Occipital lobe (tissue), 2 donors: Measurements from ENCODE around the gene SARNP. TPM values are rescaled to one million over a fixed set of nuclear protein-coding genes. Genes with fewer than 3 reads are reported as not detected.
"Not testable (repeated sequence)": the region's sequence is repeated elsewhere in the genome, so short reads cannot be mapped to it uniquely, and the experiment has no call there.

ENCODE experiments used
- DNase-seq: peaks from one replicate; lab custom pipeline; 2025; lab: John Stamatoyannopoulos, UW
- total RNA-seq: library from RNA; depleted of rRNA; stranded (reverse); fragments of >200 nt; gene quantifications from one replicate; pipeline ENCODE4 v1.2.3, GENCODE V29; 2014

SARNP gene
- total RNA-seq, 1 donor from 2014 or later: 84.7 TPM

GRCh38 chr12:55797068-55797467 is 20.5 kb downstream of the SARNP start:
- DNase-seq: no peak

GRCh38 chr12:55795950-55796349 is 21.6 kb downstream of the SARNP start:
- no peak for DNase-seq

GRCh38 chr12:55789893-55790292 is 27.6 kb downstream of the SARNP start:
- no peak for DNase-seq

- no peak for DNase-seq
Observed at GRCh38 chr12:55789171-55789570, 28.4 kb downstream of the SARNP start.

- DNase-seq: no peak
Observed at GRCh38 chr12:55788546-55788945, 29.0 kb downstream of the SARNP start.

- DNase-seq: no peak
Observed at GRCh38 chr12:55780685-55781084, 36.8 kb downstream of the SARNP start.

- DNase-seq: no peak
Observed at GRCh38 chr12:55777856-55778255, 39.7 kb downstream of the SARNP start.

- DNase-seq: no peak
Observed at GRCh38 chr12:55771736-55772135, 45.8 kb downstream of the SARNP start.

- DNase-seq: no peak
Observed at GRCh38 chr12:55767156-55767555, 50.4 kb downstream of the SARNP start.

GRCh38 chr12:55765736-55766290 is 51.7 kb downstream of the SARNP start:
- DNase-seq: no peak

- DNase-seq: no peak
Observed at GRCh38 chr12:55762646-55763045, 54.9 kb downstream of the SARNP start.

GRCh38 chr12:55760663-55761062 is 56.9 kb downstream of the SARNP start:
- DNase-seq: no peak

GRCh38 chr12:55758575-55758974 is 58.9 kb downstream of the SARNP start:
- DNase-seq: not testable (repeated sequence)

- no peak for DNase-seq
Observed at GRCh38 chr12:55757701-55758100, 59.8 kb downstream of the SARNP start.

- DNase-seq: no peak
Observed at GRCh38 chr12:55755246-55755645, 62.3 kb downstream of the SARNP start.

GRCh38 chr12:55748230-55748993 is 69.1 kb downstream of the SARNP start:
- DNase-seq: no peak

GRCh38 chr12:55746913-55747231 is 70.7 kb downstream of the SARNP start:
- DNase-seq: no peak

GRCh38 chr12:55746174-55746912 is 71.2 kb downstream of the SARNP start:
- no peak for DNase-seq

GRCh38 chr12:55745361-55746173 is 72.0 kb downstream of the SARNP start:
- DNase-seq: no peak

- DNase-seq: no peak
Observed at GRCh38 chr12:55744340-55745030, 73.0 kb downstream of the SARNP start.
